GM18511 (cell line): Measurements from ENCODE around the gene DHH.
A peak's percentile ranks its signal among the peaks of the same experiment; 100 is the strongest.

ENCODE experiments used
- ATAC-seq: cut with Tn5 transposase; IDR thresholded peaks from one replicate; pipeline ENCODE4 v1.9.1; 2021; ENCODE audit warnings: mild to moderate bottlenecking, moderate library complexity; ENCODE audit not compliant: unreplicated experiment

The DHH gene

GRCh38 chr12:49109641-49110463 is 15.3 kb upstream of the DHH start:
- ATAC-seq, result no peak

- no peak for ATAC-seq
Measured at GRCh38 chr12:49108958-49109404, 14.4 kb upstream of the DHH start.

GRCh38 chr12:49105504-49106084 is 11.0 kb upstream of the DHH start:
- no peak for ATAC-seq

GRCh38 chr12:49104822-49105221 is 10.2 kb upstream of the DHH start:
- no peak for ATAC-seq

GRCh38 chr12:49100380-49100779 is 5.8 kb upstream of the DHH start:
- ATAC-seq, result no peak

GRCh38 chr12:49098703-49099102 is 4.1 kb upstream of the DHH start:
- ATAC-seq, result no peak

- ATAC-seq, result no peak
Measured at GRCh38 chr12:49098035-49098451, 3.4 kb upstream of the DHH start.

GRCh38 chr12:49097381-49097780 is 2.8 kb upstream of the DHH start:
- no peak for ATAC-seq

- no peak for ATAC-seq
Measured at GRCh38 chr12:49094975-49095365, 369 bp upstream of the DHH start.

- ATAC-seq, result no peak
Measured at GRCh38 chr12:49093792-49094159, 825 bp downstream of the DHH start.

- no peak for ATAC-seq
Measured at GRCh38 chr12:49092816-49093406, 1.7 kb downstream of the DHH start.

GRCh38 chr12:49092086-49092815 is 2.4 kb downstream of the DHH start:
- ATAC-seq, result no peak

GRCh38 chr12:49091836-49092085 is 2.8 kb downstream of the DHH start:
- ATAC-seq, result no peak

GRCh38 chr12:49091056-49091835 is 3.4 kb downstream of the DHH start:
- no peak for ATAC-seq

GRCh38 chr12:49089821-49090773 is 4.5 kb downstream of the DHH start:
- ATAC-seq, result no peak

GRCh38 chr12:49088932-49089330 is 5.7 kb downstream of the DHH start:
- no peak for ATAC-seq

GRCh38 chr12:49088150-49088931 is 6.3 kb downstream of the DHH start:
- ATAC-seq, result peak; percentile 90

GRCh38 chr12:49086116-49086515 is 8.5 kb downstream of the DHH start:
- ATAC-seq, result no peak

GRCh38 chr12:49084438-49084837 is 10.2 kb downstream of the DHH start:
- no peak for ATAC-seq
